Endothelial cell of umbilical vein (primary cell): Measurements from ENCODE around the gene SDSL. TPM values are rescaled to one million over a fixed set of nuclear protein-coding genes. Genes with fewer than 3 reads are reported as not detected.

Experiments used
- Bru-seq: library from RNA; stranded (reverse); fragments of 400-500 nt; gene quantifications from one replicate; lab custom pipeline; 2021; lab: Mats Ljungman, UMichigan
- BruChase-seq, 2 experiments: library from RNA; stranded (reverse); fragments of 400-500 nt; gene quantifications; one replicate each; lab custom pipeline; 2021; lab: Mats Ljungman, UMichigan
- BruUV-seq: library from RNA; stranded (reverse); fragments of 400-500 nt; replicated peaks from 2 replicates; lab custom pipeline; 2021; lab: Mats Ljungman, UMichigan
- CTCF ChIA-PET: fragments of 300-600, 350-600 bp; sonication (Branson Sonifier 250); formaldehyde crosslinking; loops from one replicate; lab custom pipeline; 2021; ENCODE audit warnings: antibody characterized with exemption, inconsistent platforms; lab: Charles Lee
- POLR2A ChIA-PET: fragments of 300-600, 350-600 bp; sonication (Branson Sonifier 250); formaldehyde crosslinking; loops from one replicate; lab custom pipeline; 2021; ENCODE audit warnings: antibody characterized with exemption, inconsistent platforms; lab: Charles Lee
- DNase-seq: peaks from one replicate; pipeline ENCODE4 v3.0.0-alpha.2; 2011; ENCODE audit warnings: low read depth, low spot score
- FAIRE-seq: peaks from 2 replicates; lab custom pipeline; 2011; peaks lifted over from hg19 to GRCh38; lab: Jason Lieb, UNC
- H2AFZ ChIP-seq: 2 replicates; pipeline ENCODE4 v1.6.0; 2012; ENCODE audit warnings: low read depth, low read length, control low read depth, inconsistent platforms
- H3K27ac ChIP-seq: 2 replicates; pipeline ENCODE4 v1.5.1; 2011; ENCODE audit warnings: low read depth, mild to moderate bottlenecking, control low read depth, low read length, moderate library complexity; ENCODE audit not compliant: insufficient read depth
- H3K27me3 ChIP-seq, 2 experiments: 2 replicates each; pipeline versions ENCODE4 v1.6.0 to v1.6.1; 2011; ENCODE audit warnings: low read length in 2 of 2, mixed read lengths in 1 of 2; ENCODE audit not compliant: control insufficient read depth in 2 of 2, insufficient read depth in 2 of 2
- H3K36me3 ChIP-seq, 2 experiments: 2 replicates in 1 of 2; 3 replicates in 1 of 2; pipeline ENCODE4 v1.5.1; 2011; ENCODE audit warnings: low read length in 2 of 2, mild to moderate bottlenecking in 1 of 2, moderate library complexity in 1 of 2; ENCODE audit not compliant: control insufficient read depth in 2 of 2, insufficient read depth in 2 of 2; ENCODE audit errors: extremely low read depth in 1 of 2
- H3K4me1 ChIP-seq: 3 replicates; pipeline ENCODE4 v1.5.1; 2011; ENCODE audit warnings: mild to moderate bottlenecking, low read length; ENCODE audit not compliant: control insufficient read depth, insufficient read depth; ENCODE audit errors: extremely low read depth
- H3K4me2 ChIP-seq: 2 replicates; pipeline ENCODE4 v1.6.1; 2011; ENCODE audit warnings: low read length, control low read depth, mixed read lengths; ENCODE audit not compliant: insufficient read depth
- H3K4me3 ChIP-seq, 3 experiments: fragments of 200-600 bp in 1 of 3; sonication (generic), shearing (Covaris generic) in 1 of 3; replicated peaks in 1 of 3; 2 replicates each; pipeline ENCODE4 v1.5.1; 2011 to 2016; ENCODE audit warnings: control low read depth in 3 of 3, low read length in 3 of 3, mild to moderate bottlenecking in 2 of 3, inconsistent platforms in 1 of 3, low read depth in 1 of 3, moderate library complexity in 1 of 3; ENCODE audit not compliant: insufficient read depth in 1 of 3
- H3K79me2 ChIP-seq: 2 replicates; pipeline ENCODE4 v1.6.0; 2012; ENCODE audit warnings: low read length, inconsistent platforms; ENCODE audit not compliant: control insufficient read depth, insufficient read depth
- H3K9ac ChIP-seq: replicated peaks from 2 replicates; pipeline ENCODE3; 2011; ENCODE audit warnings: low read length, control low read depth; ENCODE audit not compliant: insufficient read depth; ENCODE audit errors: extremely low read depth
- H3K9me1 ChIP-seq: replicated peaks from 3 replicates; pipeline ENCODE4 v1.6.0; 2011; ENCODE audit warnings: mild to moderate bottlenecking, low read length; ENCODE audit not compliant: control insufficient read depth, insufficient read depth; ENCODE audit errors: extremely low read depth
- H3K9me3 ChIP-seq: replicated peaks from 2 replicates; pipeline ENCODE4 v1.5.1; 2012; ENCODE audit warnings: low read length, inconsistent platforms; ENCODE audit not compliant: control insufficient read depth, insufficient read depth
- H4K20me1 ChIP-seq: replicated peaks from 2 replicates; pipeline ENCODE3; 2011; ENCODE audit warnings: mild to moderate bottlenecking, low read length; ENCODE audit not compliant: control insufficient read depth, insufficient read depth; ENCODE audit errors: extremely low read depth
- CTCF ChIP-seq, 2 donors: IDR thresholded peaks; 1 replicate in 1 of 2; 2 replicates in 1 of 2; pipeline ENCODE4 v1.5.1; 2011; ENCODE audit warnings: low read length in 2 of 2, mild to moderate bottlenecking in 2 of 2, moderate library complexity in 2 of 2, control low read depth in 1 of 2, inconsistent platforms in 1 of 2, low read depth in 1 of 2; ENCODE audit not compliant: insufficient read depth in 1 of 2; ENCODE audit errors: extremely low read depth in 1 of 2
- EZH2 ChIP-seq: IDR thresholded peaks from 2 replicates; pipeline ENCODE4 v1.6.1; 2012; ENCODE audit warnings: borderline replicate concordance, low read depth, mild to moderate bottlenecking, moderate library complexity, low read length, inconsistent platforms; ENCODE audit not compliant: severe bottlenecking
- FOS ChIP-seq: IDR thresholded peaks from 2 replicates; pipeline ENCODE4 v1.6.1; 2011; ENCODE audit warnings: mild to moderate bottlenecking, low read length, moderate library complexity, borderline replicate concordance; ENCODE audit not compliant: insufficient read depth
- GATA2 ChIP-seq: IDR thresholded peaks from 2 replicates; pipeline ENCODE4 v1.7.0; 2011; ENCODE audit warnings: low read depth, mild to moderate bottlenecking, moderate library complexity, mixed read lengths, low read length; ENCODE audit not compliant: insufficient read length, insufficient read depth
- JUN ChIP-seq: IDR thresholded peaks from 2 replicates; pipeline ENCODE4 v1.6.1; 2011; ENCODE audit warnings: borderline replicate concordance, low read depth; ENCODE audit not compliant: insufficient read length, insufficient read depth
- MYC ChIP-seq: IDR thresholded peaks from one replicate; pipeline ENCODE4 v1.6.1; 2011; ENCODE audit warnings: mild to moderate bottlenecking, low read depth, low read length
- POLR2A ChIP-seq: IDR thresholded peaks from 2 replicates; pipeline ENCODE4 v1.6.1; 2012; ENCODE audit warnings: low read depth, mild to moderate bottlenecking, control low read depth, low read length
- POLR2AphosphoS5 ChIP-seq: IDR thresholded peaks from 2 replicates; pipeline ENCODE4 v1.6.1; 2012; ENCODE audit warnings: low read depth, mild to moderate bottlenecking, control low read depth, low read length, moderate library complexity; ENCODE audit not compliant: insufficient read depth
- dilution Hi-C: fragments of 300-500 bp; cut with MboI; formaldehyde crosslinking; loops from one replicate; pipeline ENCODE4 v1.15.0; 2019; ENCODE audit warnings: low sequenced_read_pairs; ENCODE audit not compliant: extremely low pct_ligation_motif_present
- intact Hi-C: fragments of 100-400 bp; cut with micrococcal nuclease; formaldehyde crosslinking; loops from one replicate; pipeline ENCODE4 v1.10.0; 2022
- long read RNA-seq: library from polyadenylated mRNA; stranded (forward); transcript quantifications from one replicate; pipeline ENCODE4 v2.0.0, GENCODE V29; 2021
- polyA minus RNA-seq, 3 experiments: library from RNA; depleted of rRNA, polyadenylated mRNA; stranded (reverse); fragments of >200 nt; gene quantifications; 1 replicate in 1 of 3; 2 replicates in 2 of 3; pipeline ENCODE4 v1.2.3, GENCODE V29; 2011
- polyA plus RNA-seq, 4 experiments: library from polyadenylated mRNA; depleted of rRNA in 3 of 4; stranded (reverse) in 3 of 4; unstranded in 1 of 4; fragments of >200 nt; gene quantifications; 2 replicates each; pipeline versions ENCODE4 v1.2.1 to v1.2.3, GENCODE V29; 2011 to 2012; ENCODE audit warnings: missing spikeins in 1 of 4
- total RNA-seq: library from RNA; stranded (reverse); gene quantifications from 2 replicates; pipeline ENCODE4 v1.2.3, GENCODE V29; 2021
- TF ChIP-seq, protein P1 (sequence below): IDR thresholded peaks from 2 replicates; pipeline ENCODE4 v1.6.1; 2011; ENCODE audit not compliant: insufficient read depth, insufficient read length

The SDSL gene, protein sequence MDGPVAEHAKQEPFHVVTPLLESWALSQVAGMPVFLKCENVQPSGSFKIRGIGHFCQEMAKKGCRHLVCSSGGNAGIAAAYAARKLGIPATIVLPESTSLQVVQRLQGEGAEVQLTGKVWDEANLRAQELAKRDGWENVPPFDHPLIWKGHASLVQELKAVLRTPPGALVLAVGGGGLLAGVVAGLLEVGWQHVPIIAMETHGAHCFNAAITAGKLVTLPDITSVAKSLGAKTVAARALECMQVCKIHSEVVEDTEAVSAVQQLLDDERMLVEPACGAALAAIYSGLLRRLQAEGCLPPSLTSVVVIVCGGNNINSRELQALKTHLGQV
- total RNA-seq (3.7 and 5.7 TPM in 2 replicates), polyA plus RNA-seq (15.5 and 16.9 TPM in 2 replicates), polyA minus RNA-seq (1.7 and 3.5 TPM in 2 replicates), Bru-seq, nascent RNA (percentile 36 among the genes with signal in this experiment), BruChase-seq, experiment 1, labeled RNA remaining after a 6-hour chase (percentile 32 among the genes with signal in this experiment), BruChase-seq, experiment 2, labeled RNA remaining after a 2-hour chase (percentile 20 among the genes with signal in this experiment)
- 10.3 and 10.8 TPM in 2 replicates for polyA plus RNA-seq (2011; cell fraction: cytosol; rRNA removed)
- 4.5 and 5.9 TPM in 2 replicates for polyA plus RNA-seq (2011; cell fraction: nucleus; rRNA removed)
- 9.0 and 9.6 TPM in 2 replicates for polyA plus RNA-seq (2012)
- 5.2 TPM for polyA minus RNA-seq (2011; cell fraction: cytosol; rRNA and poly(A)+ RNA removed)
- polyA minus RNA-seq (2011; cell fraction: nucleus; rRNA and poly(A)+ RNA removed): 0.38 and 1.4 TPM in 2 replicates
- long read RNA-seq, transcript SDSL-202 (8 exons, 1,449 nt): major isoform, 9 of 12 reads
- long read RNA-seq, partial matches to known transcripts: 0 of 12 reads
- long read RNA-seq, other reads (novel, unspliced or antisense): 2 of 12 reads

DNA sequence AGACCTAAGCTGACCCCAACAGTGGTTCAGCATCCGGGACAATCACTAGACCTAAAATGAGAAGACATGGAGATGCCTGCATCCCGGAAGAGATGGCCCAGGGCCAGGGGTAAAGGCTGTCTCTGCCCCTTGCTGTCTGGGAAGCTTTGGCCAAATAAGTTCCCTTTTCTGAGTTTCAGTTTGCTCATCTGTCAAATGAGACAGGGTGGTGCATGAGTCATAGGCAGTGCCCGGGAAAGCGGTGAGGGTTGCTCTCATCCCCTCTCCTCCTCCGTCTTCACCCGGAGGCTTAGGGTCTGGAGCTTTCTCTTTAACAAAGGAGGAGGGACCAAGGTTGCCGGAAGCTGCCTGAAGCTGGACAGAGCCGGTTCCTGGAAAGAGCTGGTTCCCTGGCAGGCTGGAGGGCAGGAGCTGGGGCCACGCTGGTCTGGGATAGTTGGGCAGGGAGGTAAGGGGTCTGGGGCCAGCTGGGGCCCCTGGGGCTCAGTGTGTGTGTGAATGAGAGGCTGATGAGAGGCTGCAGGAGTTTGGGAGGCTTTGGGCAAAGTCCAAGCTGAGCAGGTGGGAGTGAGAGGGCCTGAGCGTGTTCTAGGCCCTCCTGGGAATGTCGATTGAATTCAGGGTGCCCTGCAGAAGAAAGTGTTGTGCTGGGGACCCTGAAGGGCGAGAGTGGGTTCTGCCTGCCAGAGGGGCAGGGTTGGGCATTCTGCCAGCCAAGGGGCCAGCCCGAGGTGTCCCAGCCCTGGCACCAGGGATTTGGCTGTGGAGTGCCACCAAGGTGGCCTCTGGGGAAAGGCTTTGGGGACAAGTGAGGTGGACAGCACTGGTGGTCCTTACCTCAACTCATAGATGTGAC lies at the start of gene SDSL:
TSS of gene SDSL (plus strand) at position 351 of the 856 bp plus-strand sequence. CDS start 5,603 bp downstream, outside the sequence.
- H3K9ac ChIP-seq: peak within 1 kb of the TSS; percentile 73
- H3K4me3 ChIP-seq: peak within 1 kb of the TSS; percentile 29 to 52 (median 51)
- H4K20me1 ChIP-seq: no peaks in the 10 kb centered on the region
- peak within 1 kb of the TSS; percentile 71 for H2AFZ ChIP-seq
- CTCF ChIA-PET: interaction anchor here (0.7 to 1.2 kb wide), 9 partner anchors 15 to 225 kb away, joined by 3 to 5 read pairs (median 3); partner anchors contain the start of gene SLC8B1
- peaks cover 7% of the 10 kb centered on the region for H3K4me1 ChIP-seq
- POLR2A ChIA-PET: no interaction called here
- peak within 1 kb of the TSS; percentile 48 for H3K27ac ChIP-seq
- dilution Hi-C loops (no loop called here), intact Hi-C loops (loop anchor here (1.0 kb wide), 1 partner anchor 64 kb away; the partner anchor contains the start of gene PLBD2)
- peak; percentile 58 for DNase-seq
- no TSS peak for BruUV-seq
- H3K79me2 ChIP-seq: no peaks in the 10 kb centered on the region
- H3K9me3 ChIP-seq: no peaks in the 10 kb centered on the region
- TF ChIP-seq FOS (peak; percentile 14), POLR2A (peak; percentile 53), GATA2 (no peak), JUN (peak; percentile 15), MYC (no peak), POLR2AphosphoS5 (peak; percentile 78), CTCF (IDR thresholded peaks at IDR 0.05; ENCODE audit: extremely low read depth in 1 of 2, insufficient read depth in 1 of 2, low read depth in 1 of 2, low read length in 2 of 2) (no peak), EZH2 (no peak)
- TF ChIP-seq, protein P1, sequence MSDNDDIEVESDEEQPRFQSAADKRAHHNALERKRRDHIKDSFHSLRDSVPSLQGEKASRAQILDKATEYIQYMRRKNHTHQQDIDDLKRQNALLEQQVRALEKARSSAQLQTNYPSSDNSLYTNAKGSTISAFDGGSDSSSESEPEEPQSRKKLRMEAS: no peak
- peak; percentile 92 for FAIRE-seq
- H3K9me1 ChIP-seq: no peaks in the 10 kb centered on the region
- no peaks in the 10 kb centered on the region for H3K36me3 ChIP-seq
- no peaks in the 10 kb centered on the region for H3K27me3 ChIP-seq
- H3K4me2 ChIP-seq: peak within 1 kb of the TSS; percentile 90
